Right forelimb (tissue), 1 donor: ENCODE data around the gene ANKMY1.

ENCODE experiments used
- DNase-seq: peaks from one replicate; pipeline ENCODE4 v3.0.0-alpha.2; 2018

ANKMY1 gene

GRCh38 chr2:240467149-240467642, 90.6 kb downstream of the ANKMY1 start:
- no peak for DNase-seq

GRCh38 chr2:240466579-240467148, 91.1 kb downstream of the ANKMY1 start:
- peak; percentile 38 for DNase-seq

DNA sequence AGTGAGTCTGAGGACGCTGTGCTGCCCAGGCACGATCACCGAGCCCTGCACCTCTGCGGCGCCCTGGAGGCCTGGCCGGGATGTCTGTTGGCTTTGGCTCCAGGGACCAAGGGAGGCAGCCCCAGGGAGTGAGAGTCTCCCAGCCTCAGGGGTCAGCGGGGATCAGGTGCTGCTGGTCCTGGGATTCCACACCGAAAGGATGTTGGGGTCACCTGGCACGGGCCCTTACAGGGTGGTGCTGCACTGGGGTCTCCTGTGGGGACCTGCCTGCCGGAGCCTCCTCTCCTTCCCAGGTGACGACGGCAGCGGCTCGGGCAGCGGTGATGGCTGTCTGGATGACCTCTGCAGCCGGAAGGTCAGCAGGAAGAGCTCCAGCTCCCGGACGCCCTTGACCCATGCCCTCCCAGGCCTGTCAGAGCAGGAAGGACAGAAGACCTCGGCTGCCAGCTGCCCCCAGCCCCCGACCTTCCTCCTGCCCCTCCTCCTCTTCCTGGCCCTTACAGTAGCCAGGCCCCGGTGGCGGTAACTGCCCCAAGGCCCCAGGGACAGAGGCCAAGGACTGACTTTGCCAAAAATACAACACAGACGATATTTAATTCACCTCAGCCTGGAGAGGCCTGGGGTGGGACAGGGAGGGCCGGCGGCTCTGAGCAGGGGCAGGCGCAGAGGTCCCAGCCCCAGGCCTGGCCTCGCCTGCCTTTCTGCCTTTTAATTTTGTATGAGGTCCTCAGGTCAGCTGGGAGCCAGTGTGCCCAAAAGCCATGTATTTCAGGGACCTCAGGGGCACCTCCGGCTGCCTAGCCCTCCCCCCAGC, 91.8 kb downstream of the ANKMY1 start:
- peak; percentile 37 for DNase-seq

GRCh38 chr2:240465268-240465764, 92.5 kb downstream of the ANKMY1 start:
- peak; percentile 32 for DNase-seq

GRCh38 chr2:240464514-240465241, 93.1 kb downstream of the ANKMY1 start:
- peak; percentile 36 for DNase-seq

DNA sequence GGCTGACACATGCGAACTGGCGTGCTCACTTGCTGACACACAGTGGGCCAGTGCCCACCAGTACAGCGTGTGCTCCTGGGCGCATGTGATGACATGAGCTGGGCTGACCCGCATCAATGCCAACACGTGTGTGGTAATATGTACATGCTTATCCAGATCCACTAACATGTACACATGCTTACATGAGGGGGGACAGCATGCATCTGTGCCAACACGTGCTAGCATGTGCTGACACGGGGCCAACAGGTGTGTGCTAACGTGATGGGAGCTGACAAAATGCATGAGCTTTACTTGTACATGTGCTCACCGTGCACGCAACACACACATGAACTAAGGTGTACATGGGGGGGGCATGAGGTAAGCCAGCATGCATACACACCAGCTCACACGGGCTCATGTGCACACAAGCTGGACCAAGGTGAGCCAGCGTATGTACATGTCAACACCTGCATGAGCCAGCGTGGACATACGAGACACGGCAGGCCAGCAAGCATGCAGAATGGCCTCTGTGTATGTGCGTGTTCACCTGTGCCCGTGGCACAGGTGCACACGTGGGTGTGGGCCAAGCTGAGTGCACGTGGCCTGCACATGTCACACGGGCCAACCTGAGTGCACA, 93.8 kb downstream of the ANKMY1 start:
- DNase-seq = peak; percentile 29

- DNase-seq = peak; percentile 38
Observed at GRCh38 chr2:240463274-240463865, 94.4 kb downstream of the ANKMY1 start.

GRCh38 chr2:240462707-240463273, 95.0 kb downstream of the ANKMY1 start:
- DNase-seq = peak; percentile 28

- DNase-seq = peak; percentile 34
Observed at GRCh38 chr2:240462073-240462706, 95.6 kb downstream of the ANKMY1 start.

DNA sequence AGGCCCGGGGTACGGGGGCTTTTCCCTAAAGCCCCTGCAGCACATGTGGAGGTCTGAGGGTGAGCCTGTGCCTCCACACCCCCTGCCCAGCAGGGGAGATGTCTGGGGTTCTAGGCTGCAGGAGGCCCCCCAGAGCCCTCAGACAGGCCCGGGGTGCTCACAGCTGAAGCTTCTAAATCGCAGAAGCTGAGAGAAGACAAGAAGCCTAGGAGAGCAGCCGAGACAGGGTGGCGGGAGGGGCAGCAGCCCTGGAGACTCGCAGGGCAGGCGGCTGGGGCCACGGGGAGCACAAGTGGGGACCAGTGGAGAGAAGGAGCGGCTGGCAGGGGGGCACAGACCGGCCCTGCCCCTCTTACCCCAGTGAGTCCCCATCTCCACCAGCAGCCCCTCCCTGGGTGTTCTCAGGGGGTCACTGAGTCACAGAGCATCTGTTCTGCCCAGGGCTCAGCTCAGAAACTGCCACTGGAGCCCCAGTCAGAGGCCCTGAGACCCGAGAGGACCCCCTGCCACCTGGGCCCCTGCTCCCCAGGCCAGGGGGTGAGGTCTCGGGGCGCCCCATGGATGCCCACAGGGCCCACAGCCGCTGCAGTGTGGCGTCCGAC, 96.2 kb downstream of the ANKMY1 start:
- peak; percentile 32 for DNase-seq

GRCh38 chr2:240460781-240461431, 96.9 kb downstream of the ANKMY1 start:
- peak; percentile 45 for DNase-seq

DNA sequence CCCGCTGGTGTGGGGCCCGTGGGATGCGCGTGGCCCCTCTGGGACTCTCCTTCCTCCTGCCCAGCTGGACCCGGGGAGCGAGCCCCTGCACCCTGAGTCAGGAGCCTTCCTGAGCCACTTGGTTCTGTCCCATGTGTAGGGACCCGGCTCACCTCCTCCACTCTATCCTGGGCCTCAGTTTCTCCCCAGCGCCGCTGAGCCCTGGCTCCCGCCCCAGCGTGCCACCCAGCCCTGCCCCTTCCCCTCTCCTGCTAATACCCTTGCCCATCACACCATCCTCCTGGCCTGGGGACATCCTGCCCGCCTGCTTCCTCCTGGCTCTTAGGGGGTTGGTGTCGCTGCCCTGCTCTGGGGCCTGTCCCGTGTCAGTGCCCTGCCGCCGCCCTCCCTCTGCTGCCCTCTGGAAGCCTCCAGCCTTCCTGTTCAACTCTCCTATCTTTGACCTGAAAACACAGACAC, 97.5 kb downstream of the ANKMY1 start:
- no peak for DNase-seq

GRCh38 chr2:240459401-240460252, 98.2 kb downstream of the ANKMY1 start:
- peak; percentile 49 for DNase-seq

- DNase-seq = peak; percentile 32
Observed at GRCh38 chr2:240458900-240459391, 98.8 kb downstream of the ANKMY1 start.

GRCh38 chr2:240458044-240458899, 99.5 kb downstream of the ANKMY1 start:
- DNase-seq = peak; percentile 35

DNA sequence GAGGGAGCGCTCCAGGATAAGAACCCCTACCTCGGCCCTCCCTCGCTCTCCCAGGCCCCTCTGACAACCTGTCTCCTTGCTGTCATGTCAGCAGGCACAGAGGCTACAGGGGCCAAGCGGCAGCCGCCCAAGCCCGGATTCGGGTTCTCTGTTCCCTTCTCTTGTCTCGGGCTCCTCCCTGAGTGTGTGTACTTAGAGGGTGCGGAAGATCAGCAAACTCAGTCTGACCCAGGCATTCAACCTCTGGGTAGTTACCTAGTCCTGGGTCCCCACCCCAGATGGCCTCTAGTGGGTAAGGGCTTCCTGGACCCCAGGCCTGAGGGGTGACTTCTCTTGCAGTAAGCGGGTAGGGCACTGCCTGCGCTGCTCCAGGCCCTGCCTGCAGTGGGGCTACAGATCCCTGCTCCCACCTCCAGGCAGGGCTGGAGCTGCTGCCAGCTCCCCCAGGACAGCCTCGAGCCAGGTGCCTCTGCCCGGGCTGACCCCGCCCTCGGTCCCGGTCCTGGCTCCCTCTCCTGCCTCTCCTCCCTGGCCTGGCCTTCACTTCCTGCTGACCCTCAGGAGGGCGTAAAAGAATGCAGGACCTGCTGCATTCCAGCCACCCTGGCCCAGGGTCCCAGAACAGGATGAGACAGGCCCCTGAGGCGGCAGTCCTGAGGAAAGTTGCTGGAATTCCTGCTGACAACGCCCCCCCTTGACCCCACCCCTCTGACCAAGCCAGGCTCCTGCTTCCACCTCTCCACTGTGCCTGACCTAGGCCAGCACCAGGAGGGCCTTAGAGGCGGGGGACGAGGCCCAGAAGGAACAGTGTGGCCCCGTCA, 100.4 kb downstream of the ANKMY1 start:
- no peak for DNase-seq

DNA sequence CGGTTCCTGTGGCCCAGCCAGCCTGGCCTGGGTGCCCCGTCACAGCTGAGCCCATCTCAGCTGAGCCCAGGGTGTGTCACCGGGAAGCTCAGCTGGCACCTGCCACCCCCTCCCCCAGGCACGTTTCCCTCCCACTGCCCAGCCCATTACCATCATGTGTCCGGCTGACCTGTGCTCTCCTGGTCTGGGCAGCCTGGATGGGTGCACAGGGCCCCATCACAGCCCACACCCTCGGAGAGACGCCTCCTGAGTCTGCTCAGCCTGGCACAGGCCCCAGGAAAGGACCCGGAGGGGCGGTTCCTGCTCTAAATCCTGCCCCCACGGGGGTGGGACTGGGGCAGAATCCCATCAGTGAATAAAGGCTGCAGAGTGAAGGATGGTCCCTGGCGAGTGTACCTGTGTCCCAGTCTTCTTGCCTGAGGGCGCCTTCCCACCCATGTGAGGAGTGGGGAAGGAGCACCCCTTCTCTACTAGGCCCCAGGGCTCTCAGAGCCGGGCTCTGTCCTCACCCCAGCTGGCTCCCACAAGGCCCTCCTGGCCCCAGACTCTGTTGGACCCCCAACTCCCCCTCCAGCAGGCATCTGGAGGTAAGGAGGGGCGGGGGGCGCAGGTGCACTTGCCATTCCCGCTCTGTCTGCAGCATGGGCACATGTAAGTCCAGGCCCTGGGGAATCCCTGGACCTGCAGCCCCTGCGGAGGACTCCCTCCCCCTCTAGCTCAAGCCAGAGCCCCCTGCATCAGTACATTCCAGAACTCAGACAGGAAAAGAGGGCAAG, 101.2 kb downstream of the ANKMY1 start:
- no peak for DNase-seq
